ENCODE results near the gene RASL11B.

GRCh38 chr4:52876069-52876468 is 14.0 kb downstream of the RASL11B start:
- TF ChIP-seq CBFB (CRISPR knock-in tag; IDR thresholded peaks at IDR 0.05) (no peak), MAFG (CRISPR knock-in tag; IDR thresholded peaks at IDR 0.05) (no peak), ATF6 (CRISPR knock-in tag; conservative IDR thresholded peaks at IDR 0.05) (no peak), SIN3B (IDR thresholded peaks at IDR 0.05; ENCODE audit: low read length) (no peak), NR2C2 (CRISPR knock-in tag; IDR thresholded peaks at IDR 0.05; ENCODE audit: borderline replicate concordance) (no peak), STAG1 (CRISPR knock-in tag; IDR thresholded peaks at IDR 0.05) (no peak)

All from HepG2 (cell line).